Body of pancreas (tissue), 4 donors: ENCODE results near the gene ALX4. TPM values are rescaled to one million over a fixed set of nuclear protein-coding genes. Genes with fewer than 3 reads are reported as not detected.

ENCODE experiments used
- ATAC-seq: fragments of 150-250 bp; one replicate; pipeline ENCODE4 v1.9.1; 2016
- DNase-seq, 4 donors: peaks; one replicate each; pipeline ENCODE4 v3.0.0-alpha.2; 2019
- H3K27ac ChIP-seq, 4 donors: fragments of 200-600 bp; sonication (generic); 1 replicate in 3 of 4; 2 replicates in 1 of 4; pipeline versions ENCODE4 v1.5.1 to v1.6.1; 2016 to 2019; ENCODE audit warnings: mild to moderate bottlenecking in 1 of 4, mixed read lengths in 1 of 4, moderate library complexity in 1 of 4
- H3K27me3 ChIP-seq, 2 donors: fragments of 200-600 bp; sonication (generic); one replicate each; pipeline ENCODE4 v1.6.0; 2016; ENCODE audit warnings: mild to moderate bottlenecking in 1 of 2
- H3K36me3 ChIP-seq, 2 donors: fragments of 200-600 bp; sonication (generic); replicated peaks in 1 of 2; 2 replicates each; pipeline ENCODE4 v1.5.1; 2016; ENCODE audit warnings: low read depth in 2 of 2; ENCODE audit not compliant: insufficient read depth in 1 of 2
- H3K4me1 ChIP-seq: fragments of 200-600 bp; sonication (generic); one replicate; pipeline ENCODE4 v1.6.0; 2016
- H3K4me3 ChIP-seq, 2 donors: fragments of 200-600 bp; sonication (generic); 1 replicate in 1 of 2; 2 replicates in 1 of 2; pipeline ENCODE4 v1.5.1; 2016 to 2019
- H3K9me3 ChIP-seq, 3 donors: fragments of 200-600 bp; sonication (generic); 1 replicate in 2 of 3; 2 replicates in 1 of 3; pipeline ENCODE4 v1.5.1; 2016
- POLR2A ChIP-seq, 3 donors: fragments of 450-650 bp; IDR thresholded peaks; one replicate each; pipeline ENCODE4 v1.6.1; 2016; ENCODE audit warnings: antibody characterized with exemption in 3 of 3, mild to moderate bottlenecking in 2 of 3
- WGBS, 2 donors: methylation state at CpG; one replicate each; pipeline ENCODE4 v1.1.5; 2017; 5-methylcytosine and 5-hydroxymethylcytosine counted together
- intact Hi-C: fragments of 100-400 bp; cut with DNase I; formaldehyde crosslinking; loops from one replicate; pipeline ENCODE4 v1.15.1; 2023
- total RNA-seq, 2 donors: library from RNA; depleted of rRNA; stranded (reverse); fragments of >200 nt; gene quantifications; one replicate each; pipeline ENCODE4 v1.1.0, GENCODE V29; 2016
- TF ChIP-seq, protein P1 (sequence below), 7 experiments: fragments of 450-650 bp in 4 of 7; fragments of 200-600 bp in 3 of 7; sonication (generic) in 3 of 7; IDR thresholded peaks; one replicate each; pipeline ENCODE4 v1.5.1; 2016 to 2019; ENCODE audit warnings: antibody characterized with exemption in 7 of 7

The ALX4 gene
- total RNA-seq, 2 donors from 2014 or later, result not detected

DNA sequence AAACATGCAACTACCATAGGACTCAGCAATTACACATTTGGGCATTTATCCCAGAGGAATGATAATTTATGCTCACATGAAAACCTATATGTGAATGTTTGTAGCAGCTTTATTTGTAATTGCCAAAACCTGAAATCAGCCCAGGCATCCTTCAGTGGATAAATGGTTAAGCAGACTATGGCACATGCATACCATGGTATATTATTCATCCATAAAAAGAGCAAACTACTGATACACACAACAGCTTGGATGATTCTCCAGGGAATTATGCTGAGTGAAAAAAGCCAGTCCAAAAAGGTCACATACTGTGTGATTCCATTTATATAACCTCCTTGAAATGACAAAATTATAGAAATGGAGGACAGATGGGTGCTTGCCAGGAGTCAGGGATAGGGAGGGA is 86.7 kb downstream of the ALX4 start:
- no peak overlapping the region for H3K4me3 ChIP-seq
- DNase-seq, result no peak
- no peaks in the 10 kb centered on the region for H3K4me1 ChIP-seq
- H3K27ac ChIP-seq, result no peak overlapping the region
- intact Hi-C loops, result no loop called here
- no peak for TF ChIP-seq POLR2A (IDR thresholded peaks at IDR 0.05)
- TF ChIP-seq, protein P1, sequence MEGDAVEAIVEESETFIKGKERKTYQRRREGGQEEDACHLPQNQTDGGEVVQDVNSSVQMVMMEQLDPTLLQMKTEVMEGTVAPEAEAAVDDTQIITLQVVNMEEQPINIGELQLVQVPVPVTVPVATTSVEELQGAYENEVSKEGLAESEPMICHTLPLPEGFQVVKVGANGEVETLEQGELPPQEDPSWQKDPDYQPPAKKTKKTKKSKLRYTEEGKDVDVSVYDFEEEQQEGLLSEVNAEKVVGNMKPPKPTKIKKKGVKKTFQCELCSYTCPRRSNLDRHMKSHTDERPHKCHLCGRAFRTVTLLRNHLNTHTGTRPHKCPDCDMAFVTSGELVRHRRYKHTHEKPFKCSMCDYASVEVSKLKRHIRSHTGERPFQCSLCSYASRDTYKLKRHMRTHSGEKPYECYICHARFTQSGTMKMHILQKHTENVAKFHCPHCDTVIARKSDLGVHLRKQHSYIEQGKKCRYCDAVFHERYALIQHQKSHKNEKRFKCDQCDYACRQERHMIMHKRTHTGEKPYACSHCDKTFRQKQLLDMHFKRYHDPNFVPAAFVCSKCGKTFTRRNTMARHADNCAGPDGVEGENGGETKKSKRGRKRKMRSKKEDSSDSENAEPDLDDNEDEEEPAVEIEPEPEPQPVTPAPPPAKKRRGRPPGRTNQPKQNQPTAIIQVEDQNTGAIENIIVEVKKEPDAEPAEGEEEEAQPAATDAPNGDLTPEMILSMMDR (IDR thresholded peaks at IDR 0.05), result no peak
- no peaks in the 10 kb centered on the region for H3K9me3 ChIP-seq
- H3K27me3 ChIP-seq, result no peaks in the 10 kb centered on the region
- ATAC-seq, result no peak
- no peaks in the 10 kb centered on the region for H3K36me3 ChIP-seq

DNA sequence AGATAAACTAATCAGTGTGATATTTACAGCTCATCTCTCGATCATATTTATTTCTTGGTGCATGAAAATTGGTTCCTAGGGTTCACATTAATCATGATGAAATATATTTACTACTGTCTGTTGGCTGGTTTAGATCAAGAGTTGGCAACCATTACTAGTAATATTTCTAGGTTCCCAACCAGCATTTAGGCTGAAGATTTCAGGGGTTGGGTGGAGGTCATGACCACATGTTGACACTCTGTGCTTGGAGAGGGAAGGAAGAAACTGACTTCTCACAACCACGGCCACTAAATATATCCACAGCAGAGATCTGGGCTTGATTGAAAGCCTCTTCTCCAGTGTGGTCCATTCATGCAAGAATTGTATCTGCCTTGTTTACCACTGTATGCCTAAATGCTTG is 87.9 kb downstream of the ALX4 start:
- Histone ChIP-seq H3K4me1 (no peaks in the 10 kb centered on the region), H3K4me3 (no peak overlapping the region), H3K27ac (no peak overlapping the region), H3K36me3 (no peaks in the 10 kb centered on the region), H3K27me3 (no peaks in the 10 kb centered on the region), H3K9me3 (no peaks in the 10 kb centered on the region)
- DNase-seq, result no peak
- WGBS, 2 donors, result 85 to 91% methylated on average over 2 of the region's 2 CpGs
- intact Hi-C loops, result no loop called here
- no peak for ATAC-seq
- TF ChIP-seq, protein P1 (IDR thresholded peaks at IDR 0.05), result no peak
- TF ChIP-seq POLR2A (IDR thresholded peaks at IDR 0.05), result no peak

DNA sequence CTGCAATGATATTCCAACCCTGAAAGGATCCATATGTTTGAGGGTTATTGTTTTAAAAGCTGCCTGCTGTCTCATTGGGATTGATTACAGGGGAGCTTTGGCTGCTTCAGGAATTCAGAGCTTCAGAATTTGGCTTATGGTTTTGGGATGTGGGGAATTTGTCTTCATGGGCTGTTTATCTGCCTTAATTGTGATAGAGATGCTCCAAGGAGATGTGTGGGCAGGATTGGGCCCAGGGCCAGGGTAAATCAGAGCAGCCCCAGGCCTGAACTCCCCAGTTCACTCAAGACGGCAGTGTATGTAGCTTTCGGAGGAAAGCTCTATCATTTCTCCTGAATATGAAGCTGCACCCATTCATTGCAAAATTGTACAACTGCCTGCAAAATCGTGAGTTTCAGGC is 88.5 kb downstream of the ALX4 start:
- H3K27ac ChIP-seq, result no peak overlapping the region
- no peak for DNase-seq
- no peak for ATAC-seq
- no peaks in the 10 kb centered on the region for H3K27me3 ChIP-seq
- no peaks in the 10 kb centered on the region for H3K36me3 ChIP-seq
- no peak overlapping the region for H3K4me3 ChIP-seq
- no peaks in the 10 kb centered on the region for H3K9me3 ChIP-seq
- no peaks in the 10 kb centered on the region for H3K4me1 ChIP-seq
- intact Hi-C loops, result no loop called here
- TF ChIP-seq POLR2A (IDR thresholded peaks at IDR 0.05), result no peak
- WGBS, 2 donors, result 72 to 81% methylated on average over 3 of the region's 3 CpGs

DNA sequence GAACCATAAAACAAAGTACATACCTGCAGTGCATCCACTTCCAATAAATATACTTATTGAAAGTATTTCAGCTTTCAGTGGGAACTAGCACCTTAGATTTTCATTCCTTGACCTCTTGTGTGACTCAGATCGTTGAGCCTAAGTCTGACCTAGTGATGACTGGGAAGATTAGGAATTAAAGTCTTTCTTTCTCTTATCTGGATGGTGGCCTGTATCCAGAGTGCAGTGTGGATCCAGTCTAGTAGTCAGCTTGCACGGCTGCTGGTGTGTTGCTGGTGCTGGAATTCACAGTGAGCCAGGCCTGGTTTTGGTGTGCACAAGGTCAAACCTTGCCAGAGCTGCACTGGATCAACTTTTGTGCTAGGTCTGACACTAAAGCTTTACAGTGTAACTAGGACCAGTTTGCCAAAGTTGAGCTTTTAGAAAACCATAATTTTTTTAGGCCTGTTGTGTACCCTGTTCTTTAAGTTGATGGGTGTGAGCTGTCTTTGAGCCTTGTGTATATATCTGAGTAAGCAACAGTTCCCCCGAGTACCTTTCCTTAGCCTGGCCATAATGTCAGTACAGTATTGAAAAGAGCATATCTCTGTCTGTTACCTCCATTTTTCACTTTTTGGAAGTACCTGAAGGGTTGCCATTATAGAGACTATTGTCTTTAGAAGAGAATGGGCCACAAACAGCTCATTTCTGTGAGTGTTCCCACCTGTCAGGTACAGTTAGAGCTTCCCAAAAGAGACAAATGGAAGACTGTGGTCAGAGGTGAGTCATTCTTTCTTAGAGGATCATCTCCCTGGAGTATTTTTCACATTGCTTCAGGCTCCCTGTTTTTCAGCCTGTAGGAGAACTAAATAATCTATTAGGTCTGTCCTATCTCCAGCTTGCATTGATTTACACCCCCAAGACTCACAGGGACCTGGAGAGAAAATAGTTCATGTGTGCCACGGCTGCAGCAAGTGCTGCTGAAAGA is 89.8 kb downstream of the ALX4 start:
- no peak for TF ChIP-seq POLR2A (IDR thresholded peaks at IDR 0.05)
- TF ChIP-seq, protein P1 (IDR thresholded peaks at IDR 0.05), result no peak
- Histone ChIP-seq H3K36me3 (no peaks in the 10 kb centered on the region), H3K4me1 (no peaks in the 10 kb centered on the region), H3K27ac (no peak overlapping the region), H3K9me3 (no peaks in the 10 kb centered on the region), H3K4me3 (no peak overlapping the region), H3K27me3 (no peaks in the 10 kb centered on the region)
- 91 to 95% methylated on average over 4 of the region's 4 CpGs for WGBS, 2 donors
- no peak for ATAC-seq
- intact Hi-C loops, result no loop called here
- DNase-seq, result no peak

DNA sequence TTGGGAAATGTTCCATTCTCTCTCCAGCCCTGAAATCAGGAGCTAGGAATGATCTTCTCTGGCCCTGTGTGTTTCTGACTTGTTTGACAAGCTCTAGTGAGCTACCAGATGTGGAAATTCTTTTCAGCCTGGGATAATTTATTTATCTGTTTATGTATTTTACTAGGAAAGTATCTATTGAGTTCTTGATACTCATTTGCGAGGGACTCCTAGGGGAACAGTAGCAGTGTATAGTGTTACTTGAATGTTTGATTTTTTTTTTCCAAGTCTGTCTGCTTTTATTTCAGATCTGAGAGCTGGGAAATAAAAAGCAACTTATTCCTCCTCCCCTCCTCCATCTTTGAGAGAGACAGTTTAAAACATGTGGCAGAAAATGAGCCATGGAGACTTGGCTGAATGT is 92.5 kb downstream of the ALX4 start:
- no peak for ATAC-seq
- H3K4me3 ChIP-seq, result no peak overlapping the region
- no peak for DNase-seq
- H3K27me3 ChIP-seq, result no peaks in the 10 kb centered on the region
- H3K4me1 ChIP-seq, result no peaks in the 10 kb centered on the region
- WGBS, 2 donors, result 84 to 91% methylated on average over 1 of the region's 1 CpG
- no peaks in the 10 kb centered on the region for H3K36me3 ChIP-seq
- no peak overlapping the region for H3K27ac ChIP-seq
- no peaks in the 10 kb centered on the region for H3K9me3 ChIP-seq
- no peak for TF ChIP-seq POLR2A (IDR thresholded peaks at IDR 0.05)
- TF ChIP-seq, protein P1 (IDR thresholded peaks at IDR 0.05), result no peak
- intact Hi-C loops, result no loop called here
